ENCODE measurements around the gene EXOC4. TPM values are rescaled to one million over a fixed set of nuclear protein-coding genes. Genes with fewer than 3 reads are reported as not detected.

Gene EXOC4
- total and polyA plus RNA-seq, 2 donors (not counting 1 experiment from before 2014, with no cell fraction given), result 79.6 to 158 TPM

DNA sequence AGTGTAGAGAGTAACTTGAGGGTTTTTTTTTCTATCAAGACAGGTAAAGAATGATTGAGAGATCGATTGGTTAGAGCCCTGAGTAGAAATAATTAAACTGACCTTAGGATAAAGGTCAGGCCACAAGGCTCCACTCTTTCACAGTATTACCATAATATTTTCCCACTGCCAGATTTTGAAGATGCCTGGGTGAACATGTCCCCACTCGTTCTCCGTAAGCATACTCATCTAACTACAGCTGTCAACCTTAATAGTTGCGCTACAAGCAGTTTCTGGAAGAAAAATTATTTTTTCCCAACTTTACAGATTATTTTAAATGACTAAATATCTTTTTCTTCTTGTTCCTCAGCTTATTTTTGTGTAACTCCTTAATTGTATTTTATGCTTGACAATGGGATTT is 671.1 kb downstream of the EXOC4 start:
- DNase-seq (ENCODE audit: low read depth in 2 of 2), result no peak
- H3K4me1 ChIP-seq (ENCODE audit: control insufficient read depth, extremely low read depth, insufficient read depth, low read length), result no peaks in the 10 kb centered on the region
- H3K4me2 ChIP-seq (ENCODE audit: extremely low read depth, insufficient read depth, low read length), result no peak overlapping the region
- H3K79me2 ChIP-seq (ENCODE audit: control insufficient read depth, insufficient read depth, low read length), result no peaks in the 10 kb centered on the region
- no peak overlapping the region for H3K4me3 ChIP-seq (replicated peaks in 1 of 4; ENCODE audit: control extremely low read depth in 1 of 4, insufficient read depth in 1 of 4, low read depth in 3 of 4, low read length in 4 of 4)
- H3K27ac ChIP-seq (ENCODE audit: insufficient read depth, low read length), result no peak overlapping the region
- H3K36me3 ChIP-seq (ENCODE audit: control insufficient read depth, insufficient read depth, low read length), result no peaks in the 10 kb centered on the region
- H3K9ac ChIP-seq (ENCODE audit: insufficient read depth, low read length), result no peak overlapping the region
- H3K9me3 ChIP-seq (ENCODE audit: control insufficient read depth, insufficient read depth, low read depth, low read length), result no peaks in the 10 kb centered on the region
- H2AFZ ChIP-seq (ENCODE audit: low read length), result no peak overlapping the region
- no peak for TF ChIP-seq EZH2 (IDR thresholded peaks at IDR 0.05; ENCODE audit: low read length, missing control alignments)
- TF ChIP-seq, protein P1, sequence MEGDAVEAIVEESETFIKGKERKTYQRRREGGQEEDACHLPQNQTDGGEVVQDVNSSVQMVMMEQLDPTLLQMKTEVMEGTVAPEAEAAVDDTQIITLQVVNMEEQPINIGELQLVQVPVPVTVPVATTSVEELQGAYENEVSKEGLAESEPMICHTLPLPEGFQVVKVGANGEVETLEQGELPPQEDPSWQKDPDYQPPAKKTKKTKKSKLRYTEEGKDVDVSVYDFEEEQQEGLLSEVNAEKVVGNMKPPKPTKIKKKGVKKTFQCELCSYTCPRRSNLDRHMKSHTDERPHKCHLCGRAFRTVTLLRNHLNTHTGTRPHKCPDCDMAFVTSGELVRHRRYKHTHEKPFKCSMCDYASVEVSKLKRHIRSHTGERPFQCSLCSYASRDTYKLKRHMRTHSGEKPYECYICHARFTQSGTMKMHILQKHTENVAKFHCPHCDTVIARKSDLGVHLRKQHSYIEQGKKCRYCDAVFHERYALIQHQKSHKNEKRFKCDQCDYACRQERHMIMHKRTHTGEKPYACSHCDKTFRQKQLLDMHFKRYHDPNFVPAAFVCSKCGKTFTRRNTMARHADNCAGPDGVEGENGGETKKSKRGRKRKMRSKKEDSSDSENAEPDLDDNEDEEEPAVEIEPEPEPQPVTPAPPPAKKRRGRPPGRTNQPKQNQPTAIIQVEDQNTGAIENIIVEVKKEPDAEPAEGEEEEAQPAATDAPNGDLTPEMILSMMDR (conservative IDR thresholded peaks at IDR 0.05 in 1 of 2, IDR thresholded peaks at IDR 0.05 in 1 of 2; ENCODE audit: low read depth in 1 of 2, low read length in 2 of 2), result no peak
- H4K20me1 ChIP-seq (ENCODE audit: control insufficient read depth, extremely low read depth, insufficient read depth, low read length), result no peaks in the 10 kb centered on the region
- H3K27me3 ChIP-seq (ENCODE audit: control insufficient read depth, insufficient read depth, low read length), result no peaks in the 10 kb centered on the region

DNA sequence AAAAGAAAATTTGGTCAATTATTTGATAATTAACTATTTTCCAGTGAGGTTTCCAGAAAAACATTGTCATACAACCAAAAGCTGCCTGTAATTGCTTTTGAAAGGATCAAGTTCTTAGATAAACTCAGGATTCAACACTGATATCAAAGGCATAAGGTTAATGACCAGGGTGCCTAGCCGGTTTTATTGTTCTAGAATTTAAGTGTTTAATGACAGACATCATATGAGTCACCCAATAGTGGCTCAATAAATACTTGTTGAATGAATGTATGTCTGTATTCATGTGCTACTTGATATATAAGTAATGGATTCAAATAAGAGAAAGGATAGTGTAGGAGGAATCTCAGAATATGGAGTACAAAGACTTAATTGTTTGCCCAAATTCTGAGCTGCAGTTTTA is 678.2 kb downstream of the EXOC4 start:
- peak in 1 of 2 donors; percentile 13 for DNase-seq (ENCODE audit: low read depth in 2 of 2)
- Histone ChIP-seq H3K36me3 (ENCODE audit: control insufficient read depth, insufficient read depth, low read length) (no peaks in the 10 kb centered on the region), H3K4me1 (ENCODE audit: control insufficient read depth, extremely low read depth, insufficient read depth, low read length) (no peaks in the 10 kb centered on the region), H4K20me1 (ENCODE audit: control insufficient read depth, extremely low read depth, insufficient read depth, low read length) (no peaks in the 10 kb centered on the region), H3K4me2 (ENCODE audit: extremely low read depth, insufficient read depth, low read length) (no peak overlapping the region), H3K27me3 (ENCODE audit: control insufficient read depth, insufficient read depth, low read length) (no peaks in the 10 kb centered on the region), H3K4me3 (replicated peaks in 1 of 4; ENCODE audit: control extremely low read depth in 1 of 4, insufficient read depth in 1 of 4, low read depth in 3 of 4, low read length in 4 of 4) (no peak overlapping the region), H2AFZ (ENCODE audit: low read length) (no peak overlapping the region), H3K9me3 (ENCODE audit: control insufficient read depth, insufficient read depth, low read depth, low read length) (no peaks in the 10 kb centered on the region), H3K79me2 (ENCODE audit: control insufficient read depth, insufficient read depth, low read length) (no peaks in the 10 kb centered on the region), H3K9ac (ENCODE audit: insufficient read depth, low read length) (no peak overlapping the region), H3K27ac (ENCODE audit: insufficient read depth, low read length) (no peak overlapping the region)
- TF ChIP-seq, protein P1 (conservative IDR thresholded peaks at IDR 0.05 in 1 of 2, IDR thresholded peaks at IDR 0.05 in 1 of 2; ENCODE audit: low read depth in 1 of 2, low read length in 2 of 2), result no peak
- TF ChIP-seq EZH2 (IDR thresholded peaks at IDR 0.05; ENCODE audit: low read length, missing control alignments), result no peak

DNA sequence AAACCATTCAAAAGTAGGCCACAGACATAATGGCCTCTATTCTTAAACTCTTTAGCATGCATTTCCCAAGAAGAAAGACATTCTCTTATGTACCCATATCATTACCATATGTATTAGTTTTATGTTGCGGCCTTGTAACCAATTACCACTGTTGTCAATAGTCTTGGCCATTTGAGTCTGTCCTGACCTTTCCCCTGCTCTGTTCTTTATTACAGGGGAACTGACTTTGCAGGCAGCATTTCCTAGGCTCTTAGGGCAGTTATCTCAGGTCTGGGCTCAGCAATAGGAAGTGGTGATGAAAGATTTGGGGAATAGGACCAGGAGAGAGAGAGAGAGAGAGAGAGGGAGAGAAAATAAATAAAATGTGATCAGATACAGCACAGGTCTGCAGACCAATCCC is 679.7 kb downstream of the EXOC4 start:
- H3K27ac ChIP-seq (ENCODE audit: insufficient read depth, low read length), result no peak overlapping the region
- H3K9ac ChIP-seq (ENCODE audit: insufficient read depth, low read length), result no peak overlapping the region
- no peak overlapping the region for H3K4me2 ChIP-seq (ENCODE audit: extremely low read depth, insufficient read depth, low read length)
- H3K27me3 ChIP-seq (ENCODE audit: control insufficient read depth, insufficient read depth, low read length), result no peaks in the 10 kb centered on the region
- H2AFZ ChIP-seq (ENCODE audit: low read length), result no peak overlapping the region
- no peaks in the 10 kb centered on the region for H3K9me3 ChIP-seq (ENCODE audit: control insufficient read depth, insufficient read depth, low read depth, low read length)
- no peaks in the 10 kb centered on the region for H3K4me1 ChIP-seq (ENCODE audit: control insufficient read depth, extremely low read depth, insufficient read depth, low read length)
- no peaks in the 10 kb centered on the region for H3K79me2 ChIP-seq (ENCODE audit: control insufficient read depth, insufficient read depth, low read length)
- H4K20me1 ChIP-seq (ENCODE audit: control insufficient read depth, extremely low read depth, insufficient read depth, low read length), result no peaks in the 10 kb centered on the region
- no peak overlapping the region for H3K4me3 ChIP-seq (replicated peaks in 1 of 4; ENCODE audit: control extremely low read depth in 1 of 4, insufficient read depth in 1 of 4, low read depth in 3 of 4, low read length in 4 of 4)
- no peaks in the 10 kb centered on the region for H3K36me3 ChIP-seq (ENCODE audit: control insufficient read depth, insufficient read depth, low read length)
- TF ChIP-seq, protein P1 (conservative IDR thresholded peaks at IDR 0.05 in 1 of 2, IDR thresholded peaks at IDR 0.05 in 1 of 2; ENCODE audit: low read depth in 1 of 2, low read length in 2 of 2), result no peak
- TF ChIP-seq EZH2 (IDR thresholded peaks at IDR 0.05; ENCODE audit: low read length, missing control alignments), result no peak
- no peak for DNase-seq (ENCODE audit: low read depth in 2 of 2)

All from fibroblast of lung (primary cell).